Measurements from ENCODE around the gene EDRF1. TPM values are rescaled to one million over a fixed set of nuclear protein-coding genes. Genes with fewer than 3 reads are reported as not detected.

Gene EDRF1
- total and polyA plus RNA-seq, 2 of the 13 experiments (the other 11 are each of a cell fraction or from before 2014, with no cell fraction given), result 16.9 to 26.7 TPM

- TF ChIP-seq FOXO4 (CRISPR knock-in tag; conservative IDR thresholded peaks at IDR 0.05), result no peak
- TF ChIP-seq ZKSCAN5 (CRISPR knock-in tag; IDR thresholded peaks at IDR 0.05), result no peak
- no peak for TF ChIP-seq XBP1 (CRISPR knock-in tag; IDR thresholded peaks at IDR 0.05)
- TF ChIP-seq NFYB (CRISPR knock-in tag; IDR thresholded peaks at IDR 0.05), result no peak
- TF ChIP-seq ZNF275 (CRISPR knock-in tag; IDR thresholded peaks at IDR 0.05; ENCODE audit: borderline replicate concordance), result peak; percentile 68; the same call in 1 of the 2 replicates
- TF ChIP-seq PRDM10 (CRISPR knock-in tag; IDR thresholded peaks at IDR 0.05; ENCODE audit: low read depth), result peak; percentile 90
- peak; percentile 54 for TF ChIP-seq RBM22 (optimal IDR thresholded peaks at IDR 0.05; ENCODE audit: low read length)
- TF ChIP-seq EEA1 (CRISPR knock-in tag; IDR thresholded peaks at IDR 0.05; ENCODE audit: borderline replicate concordance), result no peak
- TF ChIP-seq STAT6 (CRISPR knock-in tag; IDR thresholded peaks at IDR 0.05; ENCODE audit: borderline replicate concordance), result peak; percentile 88
- no peak for TF ChIP-seq ARID2 (CRISPR knock-in tag; IDR thresholded peaks at IDR 0.05; ENCODE audit: borderline replicate concordance)
- TF ChIP-seq MNT (IDR thresholded peaks at IDR 0.05), result no peak
- TF ChIP-seq ZXDC (CRISPR knock-in tag; IDR thresholded peaks at IDR 0.05), result peak; percentile 87; the same call in 1 of the 2 replicates
- TF ChIP-seq ZNF263 (CRISPR knock-in tag; IDR thresholded peaks at IDR 0.05), result peak; percentile 95
These were observed 73.1 kb downstream of the EDRF1 start (continued) for GRCh38 chr10:125792342-125793300.

Measured in HepG2 (cell line).